AG09309 (cell line): ENCODE measurements around the gene NOTO.

Experiments
- DNase-seq: peaks from one replicate; pipeline ENCODE4 v3.0.0-alpha.2; 2010; ENCODE audit warnings: low read depth
- H3K4me3 ChIP-seq: 2 replicates; pipeline ENCODE4 v1.5.1; 2011; ENCODE audit warnings: mild to moderate bottlenecking, low read depth, low read length, moderate library complexity; ENCODE audit not compliant: control insufficient read depth
- CTCF ChIP-seq: IDR thresholded peaks from 2 replicates; pipeline ENCODE4 v1.5.1; 2011; ENCODE audit warnings: mild to moderate bottlenecking, low read depth, low read length, inconsistent platforms; ENCODE audit not compliant: insufficient read depth, control insufficient read depth; ENCODE audit errors: missing control alignments

The NOTO gene

DNA sequence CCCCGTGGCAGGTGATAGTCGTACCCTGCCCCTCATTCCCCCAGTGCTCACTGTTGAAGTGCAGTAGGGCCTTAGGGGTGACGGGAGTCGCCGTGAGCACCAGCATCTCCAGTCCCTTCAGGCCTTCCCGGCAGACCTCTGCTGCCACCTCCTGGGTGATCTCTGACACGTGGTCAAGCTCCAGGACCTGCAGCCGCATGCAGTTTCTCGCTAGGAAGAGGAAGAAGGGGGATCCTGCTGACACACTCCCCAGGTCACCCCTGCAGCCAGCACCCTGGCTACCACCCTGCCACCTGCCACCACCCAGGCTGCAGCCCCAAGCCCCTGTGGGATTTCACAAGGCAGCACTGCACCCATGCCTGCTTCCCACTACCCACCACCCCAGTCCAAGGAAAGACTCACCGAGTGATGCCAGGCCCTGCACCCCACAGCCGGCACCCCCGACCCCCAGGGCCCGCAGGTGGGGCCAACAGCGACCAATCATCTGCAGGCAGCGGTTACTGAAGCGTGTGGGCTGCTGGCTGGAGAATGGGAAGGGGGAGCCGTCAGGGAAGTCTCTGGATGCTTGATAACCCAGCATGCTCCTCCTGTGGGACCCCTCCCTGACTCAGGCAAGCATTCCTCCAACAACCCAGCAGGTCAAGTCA is 58.1 kb downstream of the NOTO start:
- H3K4me3 ChIP-seq, result no peak overlapping the region
- TF ChIP-seq CTCF, result peak; percentile 72
- DNase-seq, result peak; percentile 10
